Psoas muscle (tissue), 8 donors: ENCODE results near the gene FASN. TPM values are rescaled to one million over a fixed set of nuclear protein-coding genes. Genes with fewer than 3 reads are reported as not detected.

Experiments used
- ATAC-seq, 4 donors: fragments of 200-7000 bp; cut with Tn5 transposase; one replicate each; pipeline ENCODE4 v1.9.1; 2020; ENCODE audit warnings: moderate library complexity in 3 of 4, mild to moderate bottlenecking in 2 of 4
- DNase-seq, 2 donors: peaks; one replicate each; pipeline ENCODE4 v3.0.0-alpha.2; 2020
- H3K27ac ChIP-seq: fragments of 200-600 bp; one replicate; pipeline ENCODE4 v1.8.0; 2022
- H3K27me3 ChIP-seq, 3 donors: fragments of 200-600 bp in 1 of 3; one replicate each; pipeline versions ENCODE4 v1.6.1 to v1.8.0; 2013 to 2022; ENCODE audit warnings: low read length in 2 of 3, mild to moderate bottlenecking in 2 of 3, moderate library complexity in 1 of 3; ENCODE audit not compliant: insufficient read depth in 3 of 3
- H3K36me3 ChIP-seq, 2 donors: fragments of 200-600 bp in 1 of 2; one replicate each; pipeline versions ENCODE4 v1.6.1 to v1.8.0; 2013 to 2022; ENCODE audit warnings: low read depth in 1 of 2, mild to moderate bottlenecking in 1 of 2, moderate library complexity in 1 of 2; ENCODE audit not compliant: insufficient read depth in 1 of 2
- H3K4me1 ChIP-seq: fragments of 200-600 bp; one replicate; pipeline ENCODE4 v1.8.0; 2022
- H3K4me3 ChIP-seq: fragments of 200-600 bp; one replicate; pipeline ENCODE4 v1.8.0; 2022; ENCODE audit warnings: mild to moderate bottlenecking
- H3K9me3 ChIP-seq: fragments of 200-600 bp; one replicate; pipeline ENCODE4 v1.8.0; 2022
- WGBS, 3 donors: extraction: QIAGEN DNeasy Blood & Tissue Kit; methylation state at CpG; one replicate each; pipeline versions ENCODE4 v1.1.6 to v1.1.7; 2013; 5-methylcytosine and 5-hydroxymethylcytosine counted together
- intact Hi-C, 2 donors: fragments of 100-400 bp; cut with DNase I; formaldehyde crosslinking; loops; one replicate each; pipeline versions ENCODE4 v1.11.0 to v1.14.2; 2022
- polyA plus RNA-seq, 3 donors: library from polyadenylated mRNA; stranded (reverse); fragments of 200-250 nt; gene quantifications; one replicate each; pipeline ENCODE4 v1.2.3, GENCODE V29; 2013
- total RNA-seq, 4 donors: library from RNA; stranded (reverse); fragmentation: NEBNext Ultra II Directional in 2 of 4; extraction: Animal tissue kit (Norgen Biotek cat#: 25700) in 2 of 4; gene quantifications; one replicate each; pipeline versions ENCODE4 v1.2.1 to v1.2.4, GENCODE V29; 2021 to 2023
- TF ChIP-seq, protein P1 (sequence below): fragments of 200-600 bp; IDR thresholded peaks from one replicate; pipeline ENCODE4 v1.8.0; 2022; ENCODE audit warnings: antibody characterized with exemption
- donor health status: healthy with polysubstance abuse.
- donor health status: DM: no; HTN: no; CAD: no; lungs with moderate emphysema.
- donor health status: Bipolar disorder and iron deficiency.
- donor health status: healthy.
- donor health status: DM: yes; HTN: yes; CAD: no.
- donor health status: DM: no; HTN: no; CAD: no.
- donor health status: DM: no; HTN: no; CAD: no.
- donor health status: DM: yes; HTN: yes; CAD: no.

Gene FASN
- total and polyA plus RNA-seq, 7 donors: 8.9 to 37.3 (median 22.7) TPM

DNA sequence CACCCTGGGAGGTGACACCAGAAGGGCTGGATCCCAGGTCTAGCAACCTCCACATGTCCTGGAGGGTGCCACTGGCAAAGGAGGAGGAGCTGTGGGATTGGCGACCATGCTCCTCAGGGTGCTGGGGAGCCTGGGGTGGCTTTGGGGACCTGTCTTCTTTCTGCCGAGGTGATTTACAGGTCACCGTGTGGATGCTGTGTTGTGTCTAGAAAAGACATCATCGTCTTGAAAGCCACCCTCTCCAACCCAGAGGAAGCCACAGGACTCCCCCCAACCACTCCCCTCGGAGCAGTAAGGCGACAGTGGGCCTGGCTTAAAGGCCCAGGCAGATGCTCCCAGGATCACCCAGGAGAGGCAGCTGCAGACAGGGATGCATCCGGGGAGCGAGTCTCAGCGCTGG lies 29.7 kb upstream of the FASN start:
- intact Hi-C loops: loop anchor here in 1 of 2 donors (5.0 kb wide), 1 partner anchor 60 kb away; no protein-coding TSS in a partner anchor
- Histone ChIP-seq H3K4me3 (no peak overlapping the region), H3K9me3 (no peaks in the 10 kb centered on the region), H3K27me3 (no peaks in the 10 kb centered on the region), H3K4me1 (no peaks in the 10 kb centered on the region), H3K27ac (no peak overlapping the region), H3K36me3 (peaks cover 0 to 8% of the 10 kb centered on the region in 2 donors)
- 90 to 92% (median 92%) methylated on average over 9 of the region's 9 CpGs for WGBS, 3 donors
- DNase-seq: no peak
- TF ChIP-seq, protein P1, sequence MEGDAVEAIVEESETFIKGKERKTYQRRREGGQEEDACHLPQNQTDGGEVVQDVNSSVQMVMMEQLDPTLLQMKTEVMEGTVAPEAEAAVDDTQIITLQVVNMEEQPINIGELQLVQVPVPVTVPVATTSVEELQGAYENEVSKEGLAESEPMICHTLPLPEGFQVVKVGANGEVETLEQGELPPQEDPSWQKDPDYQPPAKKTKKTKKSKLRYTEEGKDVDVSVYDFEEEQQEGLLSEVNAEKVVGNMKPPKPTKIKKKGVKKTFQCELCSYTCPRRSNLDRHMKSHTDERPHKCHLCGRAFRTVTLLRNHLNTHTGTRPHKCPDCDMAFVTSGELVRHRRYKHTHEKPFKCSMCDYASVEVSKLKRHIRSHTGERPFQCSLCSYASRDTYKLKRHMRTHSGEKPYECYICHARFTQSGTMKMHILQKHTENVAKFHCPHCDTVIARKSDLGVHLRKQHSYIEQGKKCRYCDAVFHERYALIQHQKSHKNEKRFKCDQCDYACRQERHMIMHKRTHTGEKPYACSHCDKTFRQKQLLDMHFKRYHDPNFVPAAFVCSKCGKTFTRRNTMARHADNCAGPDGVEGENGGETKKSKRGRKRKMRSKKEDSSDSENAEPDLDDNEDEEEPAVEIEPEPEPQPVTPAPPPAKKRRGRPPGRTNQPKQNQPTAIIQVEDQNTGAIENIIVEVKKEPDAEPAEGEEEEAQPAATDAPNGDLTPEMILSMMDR: no peak
- no peak for ATAC-seq

DNA sequence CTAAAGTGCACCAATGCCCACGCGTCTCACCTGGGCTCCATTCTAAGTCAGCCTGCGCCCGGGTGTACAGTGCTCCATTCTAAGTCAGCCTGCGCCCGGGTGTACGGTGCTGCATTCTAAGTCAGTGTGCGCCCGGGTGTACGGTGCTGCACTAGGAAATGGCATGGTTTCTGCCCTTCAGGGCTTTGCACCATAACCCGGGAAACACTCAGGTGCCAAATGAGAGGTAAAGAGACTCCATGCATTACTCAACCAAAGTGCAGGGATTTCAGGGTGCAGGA lies 29.2 kb upstream of the FASN start:
- Histone ChIP-seq H3K27ac (no peak overlapping the region), H3K36me3 (peaks cover 0 to 8% of the 10 kb centered on the region in 2 donors), H3K27me3 (no peaks in the 10 kb centered on the region), H3K9me3 (no peaks in the 10 kb centered on the region), H3K4me1 (no peaks in the 10 kb centered on the region), H3K4me3 (no peak overlapping the region)
- 84 to 88% (median 86%) methylated on average over 11 of the region's 11 CpGs for WGBS, 3 donors
- DNase-seq: no peak
- no peak for ATAC-seq
- intact Hi-C loops: loop anchor here in 1 of 2 donors (5.0 kb wide), 1 partner anchor 60 kb away; no protein-coding TSS in a partner anchor
- TF ChIP-seq, protein P1: no peak

DNA sequence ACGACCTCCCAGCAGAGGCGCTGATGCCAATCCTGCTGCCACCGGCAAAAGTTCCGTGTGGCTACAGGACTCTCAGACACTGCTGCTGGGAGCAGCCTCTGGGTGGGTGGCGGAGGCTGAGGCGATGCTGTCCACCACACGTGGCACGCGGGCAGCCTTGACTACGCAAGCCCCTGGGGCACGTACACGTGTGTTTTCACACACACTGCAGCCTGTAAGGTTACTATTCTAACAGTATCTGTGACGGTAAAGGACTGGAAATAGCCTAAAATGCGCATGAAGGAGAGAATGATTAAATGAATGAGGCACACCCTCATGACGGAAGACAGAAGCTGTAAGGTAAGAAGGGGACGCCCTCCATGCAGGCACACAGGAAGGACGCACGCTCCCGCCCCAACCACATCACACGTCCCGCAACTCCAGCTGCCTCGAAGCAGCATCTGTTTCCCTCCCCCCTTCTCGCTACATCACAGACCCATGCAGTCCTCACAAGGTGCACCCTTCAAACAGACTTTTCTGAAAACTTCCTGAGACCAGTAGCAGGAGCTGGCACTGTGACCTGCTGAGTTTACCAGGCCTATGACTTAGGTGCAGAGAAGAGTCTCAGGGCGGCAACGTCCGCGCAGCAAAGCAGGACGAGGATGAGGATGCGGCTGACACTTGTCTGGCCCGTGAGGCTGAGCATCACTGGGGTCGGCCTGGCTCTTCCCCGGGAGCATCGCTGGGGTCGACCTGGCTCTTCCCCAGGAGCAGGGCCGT lies 28.7 kb upstream of the FASN start:
- TF ChIP-seq, protein P1: no peak
- DNase-seq: no peak
- H3K36me3 ChIP-seq: peaks cover 0 to 8% of the 10 kb centered on the region in 2 donors
- no peak overlapping the region for H3K4me3 ChIP-seq
- 87 to 89% (median 89%) methylated on average over 35 of the region's 35 CpGs for WGBS, 3 donors
- H3K27ac ChIP-seq: no peak overlapping the region
- ATAC-seq: no peak
- H3K27me3 ChIP-seq: no peaks in the 10 kb centered on the region
- H3K4me1 ChIP-seq: no peaks in the 10 kb centered on the region
- intact Hi-C loops: loop anchor here in 1 of 2 donors (5.0 kb wide), 1 partner anchor 61 kb away; no protein-coding TSS in a partner anchor
- no peaks in the 10 kb centered on the region for H3K9me3 ChIP-seq

DNA sequence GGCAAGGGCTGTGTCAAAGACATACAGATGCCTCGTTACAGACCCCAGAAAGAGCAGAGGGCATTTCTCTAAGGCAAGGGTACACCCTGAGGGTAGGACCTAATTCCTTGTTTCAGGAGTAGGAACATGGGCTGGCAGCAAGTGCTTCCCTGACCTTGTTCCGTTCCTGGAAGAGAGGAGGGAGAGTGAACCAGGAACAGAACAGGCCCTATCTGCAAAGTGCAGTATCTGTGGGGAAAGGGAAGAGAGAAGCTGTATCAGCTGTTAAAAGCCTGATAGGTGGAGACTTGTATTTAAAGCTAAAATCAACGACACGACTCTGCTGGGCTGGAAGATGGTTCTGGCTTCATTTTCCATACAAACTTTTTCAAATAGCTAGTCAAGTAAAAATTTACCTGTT lies 26.1 kb upstream of the FASN start:
- no peak for ATAC-seq

More for the DNA sequence above, 26.1 kb upstream of the FASN start:
- H3K4me1 ChIP-seq: no peaks in the 10 kb centered on the region
- H3K9me3 ChIP-seq: no peaks in the 10 kb centered on the region
- H3K27ac ChIP-seq: no peak overlapping the region
- intact Hi-C loops: no loop called here
- peaks cover 0 to 8% of the 10 kb centered on the region in 2 donors for H3K36me3 ChIP-seq
- no peak overlapping the region for H3K4me3 ChIP-seq
- TF ChIP-seq, protein P1: no peak
- no peak for DNase-seq
- 85 to 94% (median 89%) methylated on average over 4 of the region's 4 CpGs for WGBS, 3 donors
- no peaks in the 10 kb centered on the region for H3K27me3 ChIP-seq
